IPS DF 6.9 (cell line): Measurements from ENCODE around the gene HBP1.
"Not testable (repeated sequence)": the region's sequence is repeated elsewhere in the genome, so short reads cannot be mapped to it uniquely, and the experiment has no call there.

ENCODE experiments used
- DNase-seq: peaks from one replicate; pipeline ENCODE4 v3.0.0-alpha.2; 2013; ENCODE audit warnings: low read depth, low spot score
- H3K27ac ChIP-seq: one replicate; pipeline ENCODE4 v1.5.1; 2013; ENCODE audit warnings: low read length, control low read depth
- H3K27me3 ChIP-seq: 2 replicates; pipeline ENCODE4 v1.6.1; 2013; ENCODE audit warnings: mild to moderate bottlenecking, low read length; ENCODE audit not compliant: control insufficient read depth, insufficient read depth
- H3K36me3 ChIP-seq: 2 replicates; pipeline ENCODE4 v1.6.1; 2013; ENCODE audit warnings: low read length; ENCODE audit not compliant: control insufficient read depth, insufficient read depth
- H3K4me1 ChIP-seq: 2 replicates; pipeline ENCODE4 v1.6.1; 2013; ENCODE audit warnings: low read length; ENCODE audit not compliant: control insufficient read depth, insufficient read depth
- H3K4me3 ChIP-seq: 2 replicates; pipeline ENCODE4 v1.5.1; 2013; ENCODE audit warnings: mild to moderate bottlenecking, low read length
- H3K9me3 ChIP-seq: 2 replicates; pipeline ENCODE4 v1.6.1; 2013; ENCODE audit warnings: low read length, inconsistent platforms; ENCODE audit not compliant: control insufficient read depth, insufficient read depth
- WGBS: extraction: QIAGEN DNeasy Blood & Tissue Kit; methylation state at CpG from one replicate; pipeline ENCODE4 v1.1.7; 2013; ENCODE audit warnings: mixed read lengths, missing lambda C conversion rate; ENCODE audit not compliant: insufficient read length, insufficient coverage; 5-methylcytosine and 5-hydroxymethylcytosine counted together

The HBP1 gene

GRCh38 chr7:107138696-107139420 lies 29.9 kb upstream of the HBP1 start:
- no peak overlapping the region for H3K4me3 ChIP-seq
- WGBS = no CpG with 5 or more reads among the region's 7 CpGs
- no peak overlapping the region for H3K27ac ChIP-seq
- H3K4me1 ChIP-seq = no peaks in the 10 kb centered on the region
- DNase-seq = no peak
- no peaks in the 10 kb centered on the region for H3K27me3 ChIP-seq
- no peaks in the 10 kb centered on the region for H3K9me3 ChIP-seq
- no peaks in the 10 kb centered on the region for H3K36me3 ChIP-seq

GRCh38 chr7:107143875-107144274 lies 24.9 kb upstream of the HBP1 start:
- H3K4me3 ChIP-seq, DNase-seq, H3K4me1 ChIP-seq, H3K9me3 ChIP-seq, H3K27ac ChIP-seq, H3K36me3 ChIP-seq, H3K27me3 ChIP-seq: not testable (repeated sequence)
- no CpG with 5 or more reads among the region's 5 CpGs for WGBS

- Histone ChIP-seq H3K36me3 (no peaks in the 10 kb centered on the region), H3K9me3 (no peaks in the 10 kb centered on the region), H3K4me1 (no peaks in the 10 kb centered on the region), H3K4me3 (no peak overlapping the region), H3K27me3 (no peaks in the 10 kb centered on the region), H3K27ac (no peak overlapping the region)
- no peak for DNase-seq
- whole genome bisulfite sequencing = no CpG with 5 or more reads among the region's 4 CpGs
Observed at GRCh38 chr7:107145067-107145838, 23.6 kb upstream of the HBP1 start.

GRCh38 chr7:107147464-107148393 lies 21.1 kb upstream of the HBP1 start:
- no CpG with 5 or more reads among the region's 3 CpGs for WGBS

GRCh38 chr7:107148721-107149120 lies 20.1 kb upstream of the HBP1 start:
- Histone ChIP-seq H3K4me3 (no peak overlapping the region), H3K36me3 (no peaks in the 10 kb centered on the region), H3K27ac (no peak overlapping the region), H3K9me3 (no peaks in the 10 kb centered on the region), H3K27me3 (no peaks in the 10 kb centered on the region), H3K4me1 (no peaks in the 10 kb centered on the region)
- DNase-seq = no peak
- WGBS = no CpG with 5 or more reads among the region's 2 CpGs

More at GRCh38 chr7:107147464-107148393, 21.1 kb upstream of the HBP1 start:
- DNase-seq = no peak
- Histone ChIP-seq H3K27me3 (no peaks in the 10 kb centered on the region), H3K4me1 (no peaks in the 10 kb centered on the region), H3K36me3 (no peaks in the 10 kb centered on the region), H3K4me3 (no peak overlapping the region), H3K9me3 (no peaks in the 10 kb centered on the region), H3K27ac (no peak overlapping the region)

- H3K36me3 ChIP-seq = no peaks in the 10 kb centered on the region
- H3K9me3 ChIP-seq = no peaks in the 10 kb centered on the region
- no peak overlapping the region for H3K4me3 ChIP-seq
- no peak for DNase-seq
- WGBS = no CpG with 5 or more reads among the region's 1 CpG
- no peak overlapping the region for H3K27ac ChIP-seq
- no peaks in the 10 kb centered on the region for H3K4me1 ChIP-seq
- no peaks in the 10 kb centered on the region for H3K27me3 ChIP-seq
Observed at GRCh38 chr7:107149863-107150262, 18.9 kb upstream of the HBP1 start.

- Histone ChIP-seq H3K4me3 (no peak overlapping the region), H3K27ac (no peak overlapping the region), H3K9me3 (no peaks in the 10 kb centered on the region), H3K36me3 (no peaks in the 10 kb centered on the region), H3K27me3 (no peaks in the 10 kb centered on the region), H3K4me1 (no peaks in the 10 kb centered on the region)
- DNase-seq = no peak
- no CpG with 5 or more reads among the region's 4 CpGs for WGBS
Observed at GRCh38 chr7:107150375-107151073, 18.3 kb upstream of the HBP1 start.

- Histone ChIP-seq H3K36me3 (no peaks in the 10 kb centered on the region), H3K4me3 (no peak overlapping the region), H3K27ac (no peak overlapping the region), H3K9me3 (no peaks in the 10 kb centered on the region), H3K27me3 (no peaks in the 10 kb centered on the region), H3K4me1 (no peaks in the 10 kb centered on the region)
- no CpG with 5 or more reads among the region's 7 CpGs for WGBS
- no peak for DNase-seq
Observed at GRCh38 chr7:107151538-107151937, 17.3 kb upstream of the HBP1 start.

- Histone ChIP-seq H3K36me3 (no peaks in the 10 kb centered on the region), H3K4me3 (no peak overlapping the region), H3K27me3 (no peaks in the 10 kb centered on the region), H3K27ac (no peak overlapping the region), H3K9me3 (no peaks in the 10 kb centered on the region), H3K4me1 (no peaks in the 10 kb centered on the region)
- DNase-seq = no peak
- WGBS = no CpG with 5 or more reads among the region's 4 CpGs
Observed at GRCh38 chr7:107152011-107152410, 16.8 kb upstream of the HBP1 start.

- Histone ChIP-seq H3K27ac (no peak overlapping the region), H3K4me3 (no peak overlapping the region), H3K36me3 (no peaks in the 10 kb centered on the region), H3K9me3 (no peaks in the 10 kb centered on the region), H3K27me3 (no peaks in the 10 kb centered on the region), H3K4me1 (no peaks in the 10 kb centered on the region)
- no CpG with 5 or more reads among the region's 6 CpGs for WGBS
- DNase-seq = no peak
Observed at GRCh38 chr7:107154826-107155225, 14.0 kb upstream of the HBP1 start.
